HPDE6-E6E7 (cell line): Measurements from ENCODE around the gene ETS2.
"Not testable (repeated sequence)": the region's sequence is repeated elsewhere in the genome, so short reads cannot be mapped to it uniquely, and the experiment has no call there.

Source experiments
- DNase-seq: peaks from one replicate; pipeline ENCODE4 v3.0.0; 2011; ENCODE audit warnings: missing footprints; ENCODE audit errors: extremely low spot score

Gene ETS2

DNA sequence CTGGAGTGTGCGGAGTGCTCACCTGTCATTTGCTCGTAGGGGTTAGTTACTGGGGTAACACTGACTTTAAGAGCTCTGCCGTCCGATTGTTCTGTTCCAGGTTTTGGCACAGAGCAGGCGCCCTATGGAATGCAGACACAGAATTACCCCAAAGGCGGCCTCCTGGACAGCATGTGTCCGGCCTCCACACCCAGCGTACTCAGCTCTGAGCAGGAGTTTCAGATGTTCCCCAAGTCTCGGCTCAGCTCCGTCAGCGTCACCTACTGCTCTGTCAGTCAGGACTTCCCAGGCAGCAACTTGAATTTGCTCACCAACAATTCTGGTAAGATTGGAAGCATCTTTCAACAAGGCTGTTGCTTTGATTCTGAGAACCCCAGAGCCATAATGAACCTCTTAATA is 12.6 kb downstream of the ETS2 start:
- DNase-seq, result no peak

DNA sequence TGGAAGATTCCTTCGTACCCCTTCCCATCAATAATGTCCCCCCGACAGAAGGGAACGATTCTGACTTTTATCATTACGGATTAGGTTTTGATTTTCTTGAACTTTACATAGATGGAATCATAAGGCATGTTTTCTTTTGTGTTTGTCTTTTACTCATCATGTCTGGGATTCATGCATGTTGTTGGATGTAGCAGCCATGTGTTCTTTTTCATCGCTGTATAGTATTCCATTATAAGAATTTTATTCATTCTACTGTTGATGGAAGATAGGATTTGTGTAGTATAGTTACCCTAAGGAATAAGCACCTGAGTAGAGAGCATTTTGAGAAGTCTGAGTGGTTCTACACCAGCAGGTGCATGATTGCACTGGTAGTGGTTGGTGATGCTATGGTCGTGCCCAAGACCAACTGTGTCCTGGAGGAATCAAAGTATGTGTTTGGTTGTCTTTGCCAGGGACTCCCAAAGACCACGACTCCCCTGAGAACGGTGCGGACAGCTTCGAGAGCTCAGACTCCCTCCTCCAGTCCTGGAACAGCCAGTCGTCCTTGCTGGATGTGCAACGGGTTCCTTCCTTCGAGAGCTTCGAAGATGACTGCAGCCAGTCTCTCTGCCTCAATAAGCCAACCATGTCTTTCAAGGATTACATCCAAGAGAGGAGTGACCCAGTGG is 13.5 kb downstream of the ETS2 start:
- DNase-seq, result no peak

DNA sequence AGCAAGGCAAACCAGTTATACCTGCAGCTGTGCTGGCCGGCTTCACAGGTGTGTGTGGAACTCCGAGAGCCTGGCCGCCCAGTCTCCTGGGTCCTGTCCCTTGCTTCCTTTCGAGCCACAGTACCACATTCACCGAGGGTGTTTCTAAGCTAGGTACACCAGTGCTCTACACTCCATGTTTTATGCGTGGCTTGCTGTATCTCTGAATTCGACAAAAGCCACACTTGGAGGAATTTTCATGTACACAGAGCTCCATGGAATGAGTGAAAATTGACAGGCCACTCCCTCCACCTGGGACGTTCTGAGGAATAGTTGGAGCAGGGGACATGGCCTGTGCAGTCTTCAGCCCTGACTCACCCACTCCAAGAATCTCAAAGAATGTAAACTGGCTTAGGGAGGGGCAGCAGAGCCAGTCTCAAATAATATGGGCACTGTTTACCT is 14.0 kb downstream of the ETS2 start:
- DNase-seq, result peak; percentile 51

DNA sequence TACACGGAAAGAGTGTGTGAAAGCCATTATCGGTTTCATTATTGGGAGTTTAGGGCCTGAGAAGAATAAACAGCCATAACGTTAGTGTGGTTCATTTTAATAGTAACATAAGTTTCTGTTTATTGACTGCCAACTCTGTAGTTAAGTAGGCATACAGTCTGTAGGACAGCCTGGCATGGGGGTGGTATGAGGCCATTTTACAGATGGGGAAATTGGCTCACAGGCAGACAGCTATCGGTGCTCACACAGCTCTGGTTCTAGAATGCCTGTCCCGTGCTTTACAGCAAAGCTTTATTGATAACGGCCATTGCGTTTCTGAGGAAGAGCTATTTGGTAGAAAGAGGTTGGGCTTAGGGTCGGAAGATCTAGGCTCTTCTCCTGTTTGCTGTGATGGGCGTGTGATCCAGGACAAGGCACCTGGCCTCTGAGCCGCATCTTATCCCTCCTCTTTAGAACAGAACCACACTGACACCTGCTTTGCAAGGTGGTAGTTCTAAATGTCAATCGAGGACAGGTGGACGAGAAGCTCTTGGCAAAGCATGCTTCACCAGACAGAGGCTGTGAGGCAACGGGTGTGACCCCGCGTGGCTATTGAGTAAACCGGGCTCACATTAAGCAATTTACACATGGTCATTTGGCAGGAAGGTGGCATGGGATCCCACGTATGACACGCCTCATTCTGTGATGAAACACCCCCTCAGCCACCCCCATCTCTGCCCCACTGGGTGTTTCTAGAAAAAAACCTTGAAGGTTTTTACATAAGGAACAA is 14.9 kb downstream of the ETS2 start:
- no peak for DNase-seq

DNA sequence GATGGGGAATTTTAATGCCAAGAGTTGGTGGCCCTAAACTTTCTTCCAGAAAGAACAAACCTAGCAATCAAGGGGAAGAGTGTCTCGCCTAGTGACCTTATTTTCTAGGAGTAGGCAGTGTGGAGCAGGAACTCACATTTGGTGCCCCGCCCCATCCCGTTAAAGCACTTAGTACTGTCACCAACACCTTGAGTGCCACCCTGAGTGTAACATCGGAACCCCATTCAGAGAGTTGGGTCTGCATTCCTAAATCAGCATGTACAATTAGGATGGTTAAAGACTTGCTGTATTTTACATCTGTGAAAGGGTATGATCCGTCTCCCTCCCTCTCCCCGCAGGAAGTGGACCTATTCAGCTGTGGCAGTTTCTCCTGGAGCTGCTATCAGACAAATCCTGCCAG is 15.5 kb downstream of the ETS2 start:
- DNase-seq, result no peak

DNA sequence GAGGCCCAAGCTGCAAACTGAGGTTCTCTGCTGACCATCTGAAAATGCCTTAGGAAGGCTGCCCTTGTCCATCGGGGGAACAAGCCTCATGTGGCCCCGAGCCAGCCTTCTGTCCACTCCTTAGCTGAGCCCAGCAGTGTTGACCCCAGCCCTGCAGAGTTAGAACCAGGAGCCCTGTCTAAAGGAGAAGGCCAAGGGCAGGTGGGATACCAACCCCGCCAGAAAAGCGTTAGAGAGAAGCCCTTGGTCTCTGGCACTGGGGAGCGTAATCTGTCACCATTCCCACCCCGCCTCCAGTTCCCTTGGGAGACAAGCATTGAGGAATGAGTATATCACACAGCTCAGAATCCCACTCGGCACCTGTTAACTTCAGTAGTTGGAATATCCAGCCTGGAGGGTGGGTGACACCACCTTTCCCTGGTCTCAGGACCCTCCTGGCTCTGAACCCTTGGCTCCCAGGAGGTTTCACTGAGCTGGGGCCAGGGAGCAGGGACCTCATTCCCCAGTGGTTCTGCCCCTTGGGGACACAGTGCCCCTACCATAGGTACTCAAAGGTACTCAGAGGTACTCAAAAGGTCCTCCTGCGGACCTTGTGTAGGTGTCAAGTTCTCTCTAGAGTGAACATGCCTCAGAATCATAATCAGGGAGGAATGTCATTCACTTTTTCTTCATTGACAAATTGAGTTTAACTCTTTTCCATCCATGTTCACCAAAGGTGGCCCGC is 16.4 kb downstream of the ETS2 start:
- no peak for DNase-seq

DNA sequence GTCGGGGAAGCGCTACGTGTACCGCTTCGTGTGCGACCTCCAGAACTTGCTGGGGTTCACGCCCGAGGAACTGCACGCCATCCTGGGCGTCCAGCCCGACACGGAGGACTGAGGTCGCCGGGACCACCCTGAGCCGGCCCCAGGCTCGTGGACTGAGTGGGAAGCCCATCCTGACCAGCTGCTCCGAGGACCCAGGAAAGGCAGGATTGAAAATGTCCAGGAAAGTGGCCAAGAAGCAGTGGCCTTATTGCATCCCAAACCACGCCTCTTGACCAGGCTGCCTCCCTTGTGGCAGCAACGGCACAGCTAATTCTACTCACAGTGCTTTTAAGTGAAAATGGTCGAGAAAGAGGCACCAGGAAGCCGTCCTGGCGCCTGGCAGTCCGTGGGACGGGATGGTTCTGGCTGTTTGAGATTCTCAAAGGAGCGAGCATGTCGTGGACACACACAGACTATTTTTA is 17.1 kb downstream of the ETS2 start:
- no peak for DNase-seq

DNA sequence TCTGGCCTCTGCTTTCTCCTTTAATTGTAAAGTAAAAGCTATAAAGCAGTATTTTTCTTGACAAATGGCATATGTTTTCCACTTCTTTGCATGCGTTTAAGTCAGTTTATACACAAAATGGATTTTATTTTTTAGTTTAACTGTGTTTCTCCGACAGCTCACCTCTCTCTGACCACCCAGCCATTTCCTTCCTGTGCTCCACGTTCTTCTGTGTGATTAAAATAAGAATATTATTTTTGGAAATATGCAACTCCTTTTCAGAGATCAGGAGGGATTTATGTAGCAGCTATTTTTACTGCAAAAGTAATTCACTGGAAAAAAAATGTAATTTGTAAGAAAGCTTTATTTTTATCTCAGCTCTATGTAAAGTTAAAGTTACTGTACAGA is 18.0 kb downstream of the ETS2 start:
- DNase-seq, result no peak

DNA sequence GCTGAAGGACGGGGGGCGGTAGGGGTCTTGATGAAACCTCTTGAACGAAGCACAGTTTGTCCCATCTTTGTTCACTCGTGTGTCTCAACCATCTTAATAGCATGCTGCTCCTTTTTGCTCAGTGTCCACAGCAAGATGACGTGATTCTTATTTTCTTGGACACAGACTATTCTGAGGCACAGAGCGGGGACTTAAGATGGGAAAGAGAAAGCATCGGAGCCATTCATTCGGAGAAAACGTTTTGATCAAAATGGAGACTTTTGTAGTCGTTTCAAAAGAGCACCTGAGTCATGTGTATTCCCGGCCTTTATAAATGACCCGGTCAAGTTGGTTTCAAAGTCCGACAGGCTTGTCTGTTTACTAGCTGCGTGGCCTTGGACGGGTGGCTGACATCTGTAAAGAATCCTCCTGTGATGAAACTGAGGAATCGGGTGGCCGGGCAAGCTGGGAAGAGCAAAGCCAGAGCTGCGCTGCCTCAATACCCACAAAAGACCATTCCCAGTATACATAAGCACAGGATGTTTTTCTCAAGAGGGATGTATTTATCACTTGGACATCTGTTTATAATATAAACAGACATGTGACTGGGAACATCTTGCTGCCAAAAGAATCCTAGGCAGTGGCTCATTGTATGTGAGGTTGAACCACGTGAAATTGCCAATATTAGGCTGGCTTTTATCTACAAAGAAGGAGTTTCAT is 18.5 kb downstream of the ETS2 start:
- no peak for DNase-seq

DNA sequence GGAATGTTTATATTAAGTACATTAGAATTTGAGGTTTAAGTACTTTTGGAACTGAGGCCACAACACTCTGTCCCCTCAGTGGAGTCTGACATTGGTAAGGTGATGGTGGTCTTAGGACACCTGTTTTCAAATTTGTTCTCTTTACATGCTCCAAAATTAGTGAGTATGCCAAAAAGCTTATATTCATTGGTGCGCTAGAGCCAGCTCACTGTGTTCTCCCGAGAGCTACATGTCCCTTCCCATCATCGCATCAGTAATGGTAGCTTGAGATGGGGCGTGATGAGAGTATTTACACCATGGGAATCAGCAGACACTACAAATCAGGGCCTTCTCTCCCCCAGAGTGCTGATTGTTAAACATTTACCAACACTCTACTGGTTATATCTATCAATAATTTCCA is 19.5 kb downstream of the ETS2 start:
- no peak for DNase-seq

DNA sequence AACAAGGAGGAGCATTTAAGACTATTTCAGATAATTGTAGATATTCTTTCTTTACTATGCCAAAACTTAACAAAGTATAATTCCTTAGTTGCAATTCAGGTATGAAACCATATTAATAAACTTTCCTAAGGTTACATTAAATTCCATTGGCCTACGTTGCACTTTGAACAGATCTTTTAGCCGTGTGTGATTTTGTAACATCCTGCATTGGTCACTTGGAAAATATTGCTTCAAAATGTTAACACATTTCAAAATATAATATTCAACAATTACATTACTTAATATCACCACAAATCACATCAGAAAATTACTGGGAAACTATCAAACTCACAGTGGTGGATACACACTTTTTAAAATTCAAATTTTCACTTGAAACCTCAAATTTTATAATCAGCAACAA is 20.2 kb downstream of the ETS2 start:
- no peak for DNase-seq

DNA sequence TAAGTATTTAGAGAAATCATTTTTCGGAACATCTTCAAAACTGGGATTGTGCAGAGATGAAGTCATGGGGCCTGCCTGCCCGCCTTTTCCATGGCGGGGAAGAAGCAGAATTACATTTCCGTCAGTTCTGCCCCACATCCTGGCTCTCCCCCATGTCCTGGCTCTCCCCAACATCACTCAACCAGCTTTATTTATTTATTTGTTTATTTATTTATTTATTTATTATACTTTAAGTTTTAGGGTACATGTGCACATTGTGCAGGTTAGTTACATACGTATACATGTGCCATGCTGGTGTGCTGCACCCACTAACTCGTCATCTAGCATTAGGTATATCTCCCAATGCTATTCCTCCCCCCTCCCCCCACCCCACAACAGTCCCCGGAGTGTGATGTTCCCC is 22.4 kb downstream of the ETS2 start:
- not testable (repeated sequence) for DNase-seq

DNA sequence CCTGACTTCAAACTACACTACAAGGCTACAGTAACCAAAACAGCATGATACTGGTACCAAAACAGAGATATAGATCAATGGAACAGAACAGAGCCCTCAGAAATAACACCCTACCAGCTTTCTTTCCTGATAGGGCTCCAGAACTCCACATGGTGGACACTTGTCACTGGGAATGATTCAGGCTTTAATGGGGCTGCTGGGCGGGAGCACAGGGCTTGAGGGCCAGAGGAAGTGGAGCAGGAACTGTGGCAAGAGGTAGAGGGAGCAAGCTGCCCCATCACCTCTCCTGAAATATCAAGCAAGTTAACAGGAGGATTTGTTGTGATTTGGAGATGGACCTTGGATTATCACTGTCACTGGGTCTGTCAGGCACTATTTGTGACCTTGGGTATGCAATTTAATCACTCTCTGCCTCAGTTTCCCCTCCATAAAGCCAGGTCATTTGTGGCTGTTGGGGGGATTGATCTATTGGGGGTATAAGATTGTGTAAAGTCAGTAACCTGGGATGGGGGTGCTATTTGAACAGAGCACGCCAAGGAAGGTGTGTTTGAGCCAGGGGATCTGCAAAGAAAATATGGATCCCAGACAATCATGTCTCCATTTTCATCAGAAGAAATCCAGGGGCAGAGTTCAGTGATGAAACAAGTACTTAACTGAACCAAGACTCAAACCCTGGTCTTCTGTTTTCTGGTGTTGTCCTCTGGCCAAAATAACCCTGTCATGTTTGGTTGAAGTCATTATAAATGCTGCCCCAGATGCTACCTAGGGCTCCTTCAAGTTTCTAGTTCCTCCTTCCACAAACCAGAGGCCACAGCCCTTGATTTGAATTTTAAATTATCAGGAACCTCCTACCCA is 25.2 kb downstream of the ETS2 start:
- DNase-seq, result no peak

DNA sequence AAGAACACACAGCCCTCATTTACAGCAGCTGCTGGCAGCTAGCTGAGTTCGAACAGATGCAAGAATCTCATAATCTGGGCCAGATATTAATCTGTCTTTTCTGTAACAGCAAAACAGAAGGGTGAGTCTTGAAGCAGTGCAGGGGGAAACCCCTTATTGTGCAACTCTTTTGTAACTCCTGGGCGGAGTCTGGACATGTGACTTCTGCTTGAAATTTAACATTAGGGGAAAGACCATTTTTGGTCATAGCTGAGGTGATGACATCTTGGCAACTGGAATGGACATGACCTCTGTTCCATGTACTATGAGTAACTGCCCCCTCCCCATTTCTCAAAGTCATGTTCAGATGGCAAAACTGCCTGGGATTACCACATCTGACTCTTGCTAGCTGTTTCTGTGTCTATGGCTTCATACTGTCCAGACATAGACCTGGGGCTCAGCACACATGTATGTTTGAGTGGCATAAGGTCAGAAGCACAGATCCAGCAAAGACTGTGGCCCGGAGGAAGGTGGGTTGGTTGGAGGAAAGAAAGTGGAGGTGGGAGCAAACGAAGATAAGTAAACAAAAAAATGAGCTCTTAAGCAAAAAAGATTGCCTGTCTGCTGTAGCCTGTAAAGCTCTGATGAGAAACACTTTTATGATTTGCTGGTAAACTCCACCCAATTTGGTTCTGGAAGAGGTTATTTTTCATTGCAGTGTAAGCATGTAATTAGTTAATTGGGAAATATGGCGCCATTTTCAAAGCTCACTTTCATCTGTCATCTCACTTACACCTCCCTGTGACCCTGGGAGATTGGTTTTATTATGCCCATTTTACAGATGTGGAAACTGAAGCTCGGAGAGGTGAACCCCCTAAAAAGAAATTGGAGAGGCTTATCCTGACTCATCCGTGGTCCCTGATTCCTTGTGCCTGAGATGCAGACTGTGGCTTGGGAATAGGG is 26.1 kb downstream of the ETS2 start:
- DNase-seq, result peak; percentile 81

DNA sequence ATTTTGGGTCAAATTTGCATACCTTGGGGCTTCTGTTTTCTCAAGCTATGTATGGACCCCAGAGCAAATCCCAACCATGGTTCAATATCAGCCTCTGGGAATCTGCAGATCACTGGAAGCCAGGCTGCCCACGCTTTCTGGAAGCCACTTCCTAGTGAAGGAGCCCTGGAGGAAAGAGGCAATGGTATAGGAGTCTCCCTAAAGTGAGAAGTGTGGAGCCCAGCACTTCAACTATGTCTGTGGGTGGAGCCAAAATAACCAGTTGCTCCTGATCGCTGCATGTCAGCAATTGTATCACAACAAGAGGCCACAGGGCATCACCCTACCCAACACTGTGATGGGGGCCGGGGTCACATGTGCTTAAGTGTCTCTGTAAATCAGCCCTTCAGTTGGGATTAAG is 26.9 kb downstream of the ETS2 start:
- no peak for DNase-seq

DNA sequence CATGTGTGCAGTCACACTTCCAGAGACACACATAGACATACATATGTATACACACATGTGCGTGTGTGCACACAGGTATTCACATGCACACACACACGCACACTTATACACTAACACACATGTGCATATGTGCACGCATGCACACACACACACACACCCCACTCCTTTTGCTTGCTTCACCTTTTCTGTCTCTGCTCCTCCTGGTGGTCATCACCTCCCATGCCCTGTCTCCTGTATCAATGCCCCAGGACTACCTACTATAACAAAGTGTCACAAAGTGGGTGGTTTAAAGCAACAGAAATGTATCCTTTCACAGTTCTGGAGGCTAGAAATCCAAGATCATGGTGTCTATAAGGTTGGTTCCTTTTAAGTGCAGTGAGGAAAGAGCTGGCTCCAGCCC is 27.4 kb downstream of the ETS2 start:
- DNase-seq, result no peak

DNA sequence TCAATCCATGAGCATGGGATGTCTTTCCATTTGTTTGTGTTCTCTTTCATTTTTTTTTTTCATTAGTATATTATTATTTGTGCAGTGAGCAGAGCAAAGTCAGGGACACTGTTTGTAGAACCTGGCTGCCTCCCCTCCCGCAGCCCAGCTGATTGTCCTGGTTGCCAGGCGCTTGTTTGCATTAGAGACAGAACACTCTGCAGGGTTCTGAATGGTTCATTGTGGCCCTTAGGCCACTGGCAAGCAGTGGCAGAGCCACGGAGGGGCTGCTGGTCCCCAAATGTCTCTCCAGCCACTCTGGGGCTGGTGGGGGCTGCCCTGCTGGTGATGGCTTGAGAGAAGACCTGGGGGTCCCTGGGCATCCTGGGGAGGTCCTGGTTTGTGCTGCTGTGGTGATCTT is 29.0 kb downstream of the ETS2 start:
- DNase-seq, result no peak

DNA sequence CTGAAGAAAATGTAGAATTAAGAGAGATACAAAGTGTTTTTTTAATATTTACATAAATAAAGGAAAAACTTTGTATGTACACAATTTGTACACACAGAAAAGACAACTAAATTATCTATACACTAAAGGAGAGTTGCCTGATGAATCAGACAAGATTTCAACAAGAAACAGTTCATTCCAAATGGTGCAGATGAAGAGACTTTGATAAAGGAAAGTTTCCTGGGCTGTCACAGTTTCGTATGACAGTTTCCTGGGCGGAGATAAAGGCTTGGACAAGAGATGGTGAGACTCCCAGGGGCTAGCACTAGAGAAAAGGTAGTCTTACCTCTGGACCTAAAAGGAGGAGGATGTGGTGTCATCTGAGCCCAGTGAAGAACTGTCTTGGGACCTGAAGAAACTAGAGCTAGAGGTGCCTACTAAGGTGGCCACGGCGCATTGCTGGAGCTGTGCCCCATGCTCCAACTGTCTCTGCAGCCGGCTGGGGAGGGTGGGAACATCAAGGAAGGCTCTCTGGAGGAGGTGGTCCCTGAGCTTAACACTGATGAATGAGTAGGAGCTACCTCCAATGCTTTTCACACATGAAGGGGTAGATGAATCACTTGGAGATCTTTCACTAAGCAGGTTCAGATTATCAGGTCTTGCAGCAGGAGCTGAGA is 32.2 kb downstream of the ETS2 start:
- no peak for DNase-seq

DNA sequence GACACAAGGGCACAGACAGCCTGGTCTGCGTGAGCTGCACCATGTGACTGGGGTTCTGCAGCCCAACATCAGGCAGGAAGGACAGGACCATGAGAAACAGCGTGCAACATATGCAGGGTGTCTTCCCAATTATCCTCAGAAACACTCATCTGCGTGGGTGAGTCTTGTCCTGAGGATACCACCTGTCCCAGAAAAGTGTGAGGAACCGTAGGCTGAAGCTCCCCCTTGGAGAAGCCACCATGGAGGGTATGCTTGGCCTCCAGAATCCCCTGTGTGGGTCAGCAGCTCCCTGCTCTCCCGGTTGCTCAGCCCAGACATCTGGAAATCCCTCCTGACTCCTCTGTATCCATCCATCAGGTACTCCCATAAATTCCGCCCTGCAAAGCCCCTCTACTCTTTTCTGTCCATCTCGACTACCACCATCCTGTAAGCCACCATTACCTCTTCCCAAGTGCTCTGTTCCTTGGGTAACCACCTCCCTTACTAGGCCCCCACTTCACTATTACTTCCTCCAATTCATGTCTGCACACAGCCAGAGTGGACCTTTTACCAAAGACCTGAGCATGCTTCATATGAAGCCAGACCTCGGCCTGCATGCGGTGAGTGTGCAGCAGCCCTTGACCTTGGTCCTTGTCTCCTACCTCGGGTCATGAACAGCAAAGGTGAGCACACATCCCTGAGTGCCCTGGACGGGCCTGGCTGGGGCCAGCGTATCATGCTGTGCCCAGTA is 33.0 kb downstream of the ETS2 start:
- DNase-seq, result no peak
